ENCODE measurements around the gene FCSK.

GRCh38 chr16:70441406-70441990, 12.9 kb upstream of the FCSK start:
- TF ChIP-seq CTCF (IDR thresholded peaks at IDR 0.05) (no peak), POLR2A (IDR thresholded peaks at IDR 0.05) (no peak)
